Thoracic aorta (tissue), 2 donors: ENCODE measurements around the gene AMOTL1. TPM values are rescaled to one million over a fixed set of nuclear protein-coding genes. Genes with fewer than 3 reads are reported as not detected.

Experiments
- ATAC-seq: fragments of 150-250 bp; one replicate; pipeline ENCODE4 v1.8.0; 2017; ENCODE audit warnings: low read depth; ENCODE audit not compliant: insufficient number of reproducible peaks, low FRiP score
- DNase-seq: peaks from one replicate; pipeline ENCODE4 v3.0.0-alpha.2; 2020; ENCODE audit warnings: low spot score
- H3K27ac ChIP-seq, 2 donors: fragments of 200-600 bp; sonication (generic); 1 replicate in 1 of 2; 2 replicates in 1 of 2; pipeline ENCODE4 v1.5.1; 2016; ENCODE audit warnings: mild to moderate bottlenecking in 2 of 2, moderate library complexity in 2 of 2
- H3K27me3 ChIP-seq: fragments of 200-600 bp; sonication (generic); replicated peaks from 2 replicates; pipeline ENCODE4 v1.6.0; 2016; ENCODE audit warnings: mild to moderate bottlenecking; ENCODE audit not compliant: insufficient read depth
- H3K36me3 ChIP-seq: fragments of 200-600 bp; sonication (generic); one replicate; pipeline ENCODE4 v1.5.1; 2016
- H3K4me1 ChIP-seq, 2 donors: fragments of 200-600 bp; sonication (generic); 1 replicate in 1 of 2; 2 replicates in 1 of 2; pipeline versions ENCODE4 v1.5.1 to v1.6.0; 2016; ENCODE audit warnings: low read depth in 2 of 2, mild to moderate bottlenecking in 1 of 2; ENCODE audit not compliant: control insufficient read depth in 1 of 2
- H3K4me3 ChIP-seq: fragments of 200-600 bp; sonication (generic); 2 replicates; pipeline ENCODE4 v1.5.1; 2016; ENCODE audit warnings: mild to moderate bottlenecking
- H3K9me3 ChIP-seq: fragments of 200-600 bp; sonication (generic); 2 replicates; pipeline ENCODE4 v1.5.1; 2016
- total RNA-seq, 2 donors: library from RNA; depleted of rRNA; stranded (reverse); fragments of >200 nt; gene quantifications; one replicate each; pipeline versions ENCODE4 v1.1.0 to v1.2.3, GENCODE V29; 2016
- TF ChIP-seq, protein P1 (sequence below): fragments of 200-600 bp; sonication (generic); IDR thresholded peaks from one replicate; pipeline ENCODE4 v1.5.1; 2019; ENCODE audit warnings: antibody characterized with exemption

The AMOTL1 gene
- total RNA-seq, 2 donors from 2014 or later, result 64.2 to 89.5 TPM

DNA sequence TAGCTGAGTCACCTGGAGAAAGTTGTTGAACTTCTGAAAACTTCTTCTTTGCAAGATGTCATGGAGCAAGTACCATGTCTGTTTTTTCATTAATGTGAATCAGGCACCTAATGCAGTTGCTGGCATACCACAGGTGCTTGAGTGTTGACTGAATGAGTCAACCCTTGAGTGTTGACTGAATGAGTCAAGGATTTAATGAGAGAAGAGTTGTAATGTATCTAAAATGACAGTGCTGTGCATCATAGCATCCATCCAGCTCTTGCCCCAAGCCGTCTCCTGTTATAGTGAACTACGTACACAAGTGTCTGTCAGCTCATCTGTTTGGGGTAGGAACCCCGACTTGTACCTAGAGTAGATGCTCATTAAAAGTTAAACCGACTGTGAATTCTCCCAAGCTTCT is 112.1 kb downstream of the AMOTL1 start:
- H3K36me3 ChIP-seq, result peaks cover 7% of the 10 kb centered on the region
- ATAC-seq, result no peak
- peaks cover 10 to 18% of the 10 kb centered on the region in 2 donors for H3K4me1 ChIP-seq

DNA sequence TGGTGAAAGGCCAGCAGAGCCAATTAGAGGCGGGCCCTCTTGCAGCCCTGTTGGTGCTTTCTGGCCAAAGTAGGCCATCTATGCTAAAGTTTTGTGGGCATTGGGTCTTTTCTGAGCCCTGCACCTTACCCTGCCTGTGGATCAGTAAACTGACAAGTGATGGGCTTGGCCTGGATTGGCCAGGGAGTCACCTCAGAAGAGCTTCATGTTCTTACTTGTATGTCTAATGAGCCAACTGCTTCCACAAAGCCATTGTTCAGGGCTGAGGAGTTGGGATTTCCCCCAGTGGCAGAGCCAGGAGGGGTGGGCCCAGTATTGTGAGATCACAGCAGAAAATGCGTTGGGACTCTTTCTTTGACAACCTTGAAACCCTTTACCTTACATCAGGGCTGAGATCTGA is 114.8 kb downstream of the AMOTL1 start:
- H3K9me3 ChIP-seq, result no peaks in the 10 kb centered on the region
- ATAC-seq (no peak), DNase-seq (no peak)
- no peak overlapping the region for H3K27ac ChIP-seq
- H3K4me1 ChIP-seq, result no peaks in the 10 kb centered on the region
- TF ChIP-seq, protein P1, sequence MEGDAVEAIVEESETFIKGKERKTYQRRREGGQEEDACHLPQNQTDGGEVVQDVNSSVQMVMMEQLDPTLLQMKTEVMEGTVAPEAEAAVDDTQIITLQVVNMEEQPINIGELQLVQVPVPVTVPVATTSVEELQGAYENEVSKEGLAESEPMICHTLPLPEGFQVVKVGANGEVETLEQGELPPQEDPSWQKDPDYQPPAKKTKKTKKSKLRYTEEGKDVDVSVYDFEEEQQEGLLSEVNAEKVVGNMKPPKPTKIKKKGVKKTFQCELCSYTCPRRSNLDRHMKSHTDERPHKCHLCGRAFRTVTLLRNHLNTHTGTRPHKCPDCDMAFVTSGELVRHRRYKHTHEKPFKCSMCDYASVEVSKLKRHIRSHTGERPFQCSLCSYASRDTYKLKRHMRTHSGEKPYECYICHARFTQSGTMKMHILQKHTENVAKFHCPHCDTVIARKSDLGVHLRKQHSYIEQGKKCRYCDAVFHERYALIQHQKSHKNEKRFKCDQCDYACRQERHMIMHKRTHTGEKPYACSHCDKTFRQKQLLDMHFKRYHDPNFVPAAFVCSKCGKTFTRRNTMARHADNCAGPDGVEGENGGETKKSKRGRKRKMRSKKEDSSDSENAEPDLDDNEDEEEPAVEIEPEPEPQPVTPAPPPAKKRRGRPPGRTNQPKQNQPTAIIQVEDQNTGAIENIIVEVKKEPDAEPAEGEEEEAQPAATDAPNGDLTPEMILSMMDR, result no peak
- H3K36me3 ChIP-seq, result peaks cover 9% of the 10 kb centered on the region
- no peaks in the 10 kb centered on the region for H3K27me3 ChIP-seq
- H3K4me3 ChIP-seq, result no peak overlapping the region

More for the DNA sequence above, 112.1 kb downstream of the AMOTL1 start:
- Histone ChIP-seq H3K4me3 (no peak overlapping the region), H3K27me3 (no peaks in the 10 kb centered on the region), H3K27ac (no peak overlapping the region), H3K9me3 (no peaks in the 10 kb centered on the region)
- TF ChIP-seq, protein P1, result no peak
- DNase-seq, result no peak

DNA sequence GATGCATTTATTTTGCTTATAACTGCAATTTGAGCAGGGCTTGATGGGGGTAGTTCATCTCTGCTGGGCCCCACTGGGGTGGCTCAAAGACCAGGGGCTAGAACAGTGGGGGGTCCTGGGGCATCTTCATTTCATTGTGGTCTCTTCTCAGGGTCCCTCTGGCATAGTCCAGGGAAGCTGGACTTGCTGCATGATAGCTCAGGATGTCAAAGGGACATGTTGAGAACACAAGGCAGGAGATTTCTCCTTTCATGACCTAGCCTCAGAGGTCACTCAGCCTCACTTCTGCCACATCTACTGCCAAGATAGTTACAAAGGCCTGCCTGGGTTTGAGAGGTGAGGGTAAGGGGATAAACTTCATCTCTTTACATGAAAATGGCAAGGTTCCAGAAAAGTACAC is 115.7 kb downstream of the AMOTL1 start:
- Histone ChIP-seq H3K27ac (no peak overlapping the region), H3K36me3 (peaks cover 9% of the 10 kb centered on the region), H3K4me1 (no peaks in the 10 kb centered on the region), H3K27me3 (no peaks in the 10 kb centered on the region), H3K9me3 (no peaks in the 10 kb centered on the region), H3K4me3 (no peak overlapping the region)
- DNase-seq, result no peak
- ATAC-seq, result no peak
- TF ChIP-seq, protein P1, result no peak

DNA sequence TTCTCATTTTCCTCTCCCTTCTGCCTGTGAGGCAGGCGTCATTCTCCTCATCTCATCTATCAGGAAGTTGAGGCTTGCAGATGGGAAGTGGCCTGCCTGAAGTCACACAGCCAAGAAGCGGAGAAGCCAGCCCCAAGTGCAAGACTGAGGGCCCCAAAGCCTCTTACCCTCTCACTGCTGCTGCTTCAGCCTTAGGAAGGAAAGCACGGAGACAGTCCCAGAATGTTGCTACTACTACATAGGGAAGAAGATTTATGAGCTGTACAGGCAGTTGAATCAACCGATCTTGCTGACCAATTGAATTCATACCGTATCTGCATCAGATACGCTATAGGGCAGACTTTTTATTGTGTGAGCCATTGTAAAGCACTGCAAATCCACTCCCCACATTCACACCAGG is 116.2 kb downstream of the AMOTL1 start:
- TF ChIP-seq, protein P1, result no peak
- no peaks in the 10 kb centered on the region for H3K9me3 ChIP-seq
- no peaks in the 10 kb centered on the region for H3K4me1 ChIP-seq
- no peak overlapping the region for H3K27ac ChIP-seq
- H3K27me3 ChIP-seq, result no peaks in the 10 kb centered on the region
- ATAC-seq (no peak), DNase-seq (no peak)
- no peak overlapping the region for H3K4me3 ChIP-seq
- H3K36me3 ChIP-seq, result peaks cover 9% of the 10 kb centered on the region

DNA sequence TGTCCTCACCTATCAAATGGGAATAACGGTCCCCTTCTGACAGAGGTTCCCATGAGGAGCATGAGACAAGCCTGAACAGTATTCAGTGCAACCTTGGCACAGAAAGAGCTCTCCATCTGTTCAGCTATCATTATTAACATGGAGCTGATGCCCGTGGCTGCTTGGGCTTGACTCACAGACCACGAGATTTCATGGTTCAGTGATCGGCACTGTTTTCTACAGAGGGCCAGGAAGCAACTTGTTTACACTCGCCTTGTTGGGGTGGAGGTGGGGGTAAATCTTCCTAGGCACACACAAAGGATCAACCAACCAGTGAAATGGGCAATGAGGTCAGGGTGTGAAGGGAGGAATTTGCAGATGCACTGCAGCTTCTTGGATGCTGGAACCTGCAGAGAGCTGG is 117.0 kb downstream of the AMOTL1 start:
- TF ChIP-seq, protein P1, result no peak
- peaks cover 9% of the 10 kb centered on the region for H3K36me3 ChIP-seq
- no peak overlapping the region for H3K27ac ChIP-seq
- H3K27me3 ChIP-seq, result no peaks in the 10 kb centered on the region
- H3K4me3 ChIP-seq, result no peak overlapping the region
- H3K9me3 ChIP-seq, result no peaks in the 10 kb centered on the region
- ATAC-seq (no peak), DNase-seq (no peak)
- no peaks in the 10 kb centered on the region for H3K4me1 ChIP-seq
